Activated T-cell treated with anti-CD3 and anti-CD28 coated beads, Interleukin-2, amount 50 U/mL, for 24 hours (primary cell): ENCODE data around the gene CIRBP.
A peak's percentile ranks its signal among the peaks of the same experiment; 100 is the strongest.

Experiments used
- DNase-seq: peaks from one replicate; pipeline ENCODE4 v3.0.0-alpha.2; 2020
- H3K27ac Mint-ChIP-seq: 2 replicates; pipeline ENCODE4 v1.8.0; 2020; ENCODE audit warnings: mild to moderate bottlenecking, mixed read lengths
- H3K27me3 Mint-ChIP-seq: 2 replicates; pipeline ENCODE4 v1.8.0; 2020; ENCODE audit warnings: mixed read lengths
- H3K36me3 Mint-ChIP-seq: 2 replicates; pipeline ENCODE4 v1.8.0; 2020; ENCODE audit warnings: low read depth, mixed read lengths
- H3K4me1 Mint-ChIP-seq: 2 replicates; pipeline ENCODE4 v1.8.0; 2020; ENCODE audit warnings: low read depth, mixed read lengths
- H3K4me3 Mint-ChIP-seq: 2 replicates; pipeline ENCODE4 v1.8.0; 2020; ENCODE audit warnings: mild to moderate bottlenecking, moderate library complexity, mixed read lengths
- H3K9me3 Mint-ChIP-seq: 2 replicates; pipeline ENCODE4 v1.8.0; 2020; ENCODE audit warnings: mixed read lengths

CIRBP gene

DNA sequence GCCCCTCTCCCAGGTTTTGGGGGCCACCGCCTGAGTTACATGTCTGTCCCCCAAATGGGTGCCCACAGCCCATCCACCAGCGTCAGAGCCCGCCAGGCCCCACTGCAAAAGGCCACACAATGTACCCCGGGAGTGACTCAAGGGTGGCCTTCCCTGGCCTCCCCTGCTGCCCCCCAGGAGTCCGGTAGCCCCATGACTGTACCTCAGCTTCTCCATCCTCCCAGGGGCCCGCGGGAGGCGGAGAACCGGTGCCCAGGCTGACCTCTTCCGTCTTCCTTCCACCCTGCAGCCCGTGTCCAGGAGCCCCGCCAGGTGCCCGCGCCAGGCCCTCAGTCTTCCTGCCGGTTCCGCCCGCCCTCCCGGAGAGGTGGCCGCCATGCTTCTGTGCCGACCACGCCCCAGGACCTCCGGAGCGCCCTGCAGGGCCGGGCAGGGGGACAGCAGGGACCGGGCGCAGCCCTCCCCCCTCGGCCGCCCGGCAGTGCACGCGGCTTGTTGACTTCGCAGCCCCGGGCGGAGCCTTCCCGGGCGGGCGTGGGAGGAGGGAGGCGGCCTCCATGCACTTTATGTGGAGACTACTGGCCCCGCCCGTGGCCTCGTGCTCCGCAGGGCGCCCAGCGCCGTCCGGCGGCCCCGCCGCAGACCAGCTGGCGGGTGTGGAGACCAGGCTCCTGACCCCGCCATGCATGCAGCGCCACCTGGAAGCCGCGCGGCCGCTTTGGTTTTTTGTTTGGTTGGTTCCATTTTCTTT is 41.7 kb upstream of the CIRBP start:
- Mint-ChIP-seq H3K27me3 (no peaks in the 10 kb centered on the region), H3K4me1 (peaks cover 3% of the 10 kb centered on the region), H3K9me3 (no peaks in the 10 kb centered on the region), H3K27ac (no peak overlapping the region), H3K36me3 (peaks cover 18% of the 10 kb centered on the region), H3K4me3 (no peak overlapping the region)
- DNase-seq = no peak

DNA sequence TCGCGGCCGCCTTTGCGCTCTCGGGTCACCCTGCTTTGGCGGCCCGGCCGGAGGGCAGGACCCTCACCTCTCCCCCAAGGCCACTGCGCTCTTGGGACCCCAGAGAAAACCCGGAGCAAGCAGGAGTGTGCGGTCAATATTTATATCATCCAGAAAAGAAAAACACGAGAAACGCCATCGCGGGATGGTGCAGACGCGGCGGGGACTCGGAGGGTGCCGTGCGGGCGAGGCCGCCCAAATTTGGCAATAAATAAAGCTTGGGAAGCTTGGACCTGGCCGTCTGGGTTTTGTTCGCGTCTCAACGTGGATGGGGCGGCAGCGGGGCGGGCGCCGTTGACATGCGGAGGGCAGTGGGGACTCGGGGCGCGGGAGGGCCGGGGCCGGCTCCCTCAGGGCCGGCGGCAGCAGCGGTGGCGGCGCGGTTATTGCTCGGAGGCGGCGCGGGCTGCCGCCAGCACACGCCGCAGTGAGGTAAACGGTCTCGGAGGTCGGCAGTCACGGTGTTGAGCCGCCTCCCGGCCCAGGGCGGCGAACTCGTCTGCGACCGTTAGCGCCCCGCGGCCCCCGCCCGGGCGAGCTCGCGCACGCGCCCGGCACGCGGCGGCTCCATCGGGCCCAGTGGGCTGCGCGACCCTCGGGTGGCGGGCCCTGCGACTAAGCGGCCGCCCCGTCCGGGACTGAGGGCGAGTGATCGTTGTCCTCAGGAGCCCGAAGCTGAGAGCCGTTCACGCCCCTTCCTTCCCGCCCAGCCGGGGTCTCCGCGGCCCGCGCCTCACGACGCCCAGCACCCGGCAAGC is 40.8 kb upstream of the CIRBP start:
- Mint-ChIP-seq H3K4me3 (no peak overlapping the region), H3K27me3 (no peaks in the 10 kb centered on the region), H3K27ac (no peak overlapping the region), H3K36me3 (peaks cover 13% of the 10 kb centered on the region), H3K4me1 (peaks cover 3% of the 10 kb centered on the region), H3K9me3 (no peaks in the 10 kb centered on the region)
- DNase-seq = no peak

DNA sequence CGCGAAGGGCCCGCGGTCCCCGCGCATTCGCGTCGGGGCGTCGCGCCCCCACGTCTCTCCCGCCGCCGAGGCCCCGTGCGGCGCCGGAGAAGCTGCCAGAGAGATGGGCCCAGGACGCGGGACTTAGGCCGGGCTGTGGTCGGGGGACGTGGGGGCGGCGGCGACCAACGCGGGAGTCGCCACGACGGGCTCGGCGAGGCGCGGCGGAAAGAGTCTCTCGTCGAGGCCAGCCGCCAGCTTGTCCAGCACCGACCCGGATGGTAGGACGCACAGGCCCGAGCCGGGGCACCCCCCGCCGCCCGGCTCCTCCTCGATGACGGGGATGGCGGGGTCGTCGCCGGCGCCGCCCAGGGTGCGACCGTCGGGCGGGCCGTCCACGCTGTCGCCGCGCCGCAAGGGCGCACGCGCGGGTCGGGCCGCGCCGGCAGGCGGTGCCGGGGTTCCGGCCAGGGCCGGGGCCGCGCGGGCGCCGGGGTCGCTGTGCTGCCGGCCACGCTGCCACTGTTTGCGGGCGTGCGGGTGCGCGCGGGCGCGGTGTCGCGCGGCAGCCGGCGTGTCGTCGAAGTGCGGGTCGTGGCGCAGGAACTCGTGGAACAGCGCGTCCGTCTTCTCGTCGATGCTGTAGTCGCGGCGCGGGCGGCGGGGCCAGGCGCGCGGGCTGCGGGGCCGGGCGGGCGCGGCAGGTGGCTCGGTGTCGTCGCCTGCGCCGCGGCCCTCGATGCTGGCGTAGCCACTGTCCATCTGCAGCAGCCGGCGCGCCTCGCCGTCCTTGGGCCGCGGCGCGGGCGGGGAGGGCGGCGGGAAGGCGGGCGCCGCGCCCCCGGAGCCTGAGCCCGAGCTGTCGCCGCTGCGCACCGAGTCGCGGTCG is 39.8 kb upstream of the CIRBP start:
- no peaks in the 10 kb centered on the region for H3K9me3 Mint-ChIP-seq
- peaks cover 3% of the 10 kb centered on the region for H3K4me1 Mint-ChIP-seq
- H3K27me3 Mint-ChIP-seq = no peaks in the 10 kb centered on the region
- no peak overlapping the region for H3K4me3 Mint-ChIP-seq
- H3K27ac Mint-ChIP-seq = no peak overlapping the region
- peaks cover 9% of the 10 kb centered on the region for H3K36me3 Mint-ChIP-seq
- DNase-seq = no peak

DNA sequence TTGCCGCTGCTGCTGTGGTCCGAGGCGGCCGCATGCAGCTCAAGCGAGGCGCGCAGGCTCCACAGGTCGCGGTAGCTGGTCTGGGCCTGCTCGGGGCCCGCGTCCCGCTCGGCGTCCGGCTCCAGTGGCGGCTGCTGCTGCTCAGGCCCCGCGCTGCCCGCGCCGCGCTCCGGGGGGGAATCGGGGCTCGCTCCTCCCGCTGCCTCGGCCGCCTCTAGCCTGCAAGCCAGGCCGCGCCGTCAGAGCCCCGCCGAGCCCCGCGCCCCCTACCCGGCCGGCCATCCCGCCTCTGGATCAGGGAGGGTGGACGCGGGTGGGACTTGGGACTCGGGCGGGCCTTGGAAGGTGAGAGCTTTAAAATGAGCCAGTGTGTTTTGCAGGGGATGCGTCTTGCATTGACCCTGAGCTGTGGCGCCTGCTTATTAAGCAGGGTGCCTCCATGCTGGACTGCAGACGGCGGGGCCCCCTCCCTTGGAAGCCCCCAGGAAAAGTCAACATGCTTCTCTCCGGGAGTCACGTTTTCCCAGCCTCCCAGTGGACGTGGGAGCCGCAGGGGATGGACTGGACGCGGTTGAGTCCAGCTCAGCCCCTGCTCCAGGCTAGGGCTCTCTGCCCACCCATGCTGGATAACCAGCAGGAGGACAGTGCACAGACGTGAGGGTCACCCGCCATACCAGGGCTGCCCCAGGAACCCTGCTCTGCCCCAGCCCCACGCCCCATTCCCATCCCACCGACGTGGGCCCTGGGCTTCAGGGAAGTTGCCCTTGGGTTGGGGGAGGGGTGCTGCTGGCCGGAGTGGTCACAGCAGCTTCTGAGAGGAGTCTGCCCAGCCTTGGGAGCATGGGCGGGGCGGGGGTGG is 39.0 kb upstream of the CIRBP start:
- no peaks in the 10 kb centered on the region for H3K9me3 Mint-ChIP-seq
- no peak overlapping the region for H3K27ac Mint-ChIP-seq
- DNase-seq = no peak
- no peak overlapping the region for H3K4me3 Mint-ChIP-seq
- peaks cover 3% of the 10 kb centered on the region for H3K4me1 Mint-ChIP-seq
- peaks cover 9% of the 10 kb centered on the region for H3K36me3 Mint-ChIP-seq
- no peaks in the 10 kb centered on the region for H3K27me3 Mint-ChIP-seq

DNA sequence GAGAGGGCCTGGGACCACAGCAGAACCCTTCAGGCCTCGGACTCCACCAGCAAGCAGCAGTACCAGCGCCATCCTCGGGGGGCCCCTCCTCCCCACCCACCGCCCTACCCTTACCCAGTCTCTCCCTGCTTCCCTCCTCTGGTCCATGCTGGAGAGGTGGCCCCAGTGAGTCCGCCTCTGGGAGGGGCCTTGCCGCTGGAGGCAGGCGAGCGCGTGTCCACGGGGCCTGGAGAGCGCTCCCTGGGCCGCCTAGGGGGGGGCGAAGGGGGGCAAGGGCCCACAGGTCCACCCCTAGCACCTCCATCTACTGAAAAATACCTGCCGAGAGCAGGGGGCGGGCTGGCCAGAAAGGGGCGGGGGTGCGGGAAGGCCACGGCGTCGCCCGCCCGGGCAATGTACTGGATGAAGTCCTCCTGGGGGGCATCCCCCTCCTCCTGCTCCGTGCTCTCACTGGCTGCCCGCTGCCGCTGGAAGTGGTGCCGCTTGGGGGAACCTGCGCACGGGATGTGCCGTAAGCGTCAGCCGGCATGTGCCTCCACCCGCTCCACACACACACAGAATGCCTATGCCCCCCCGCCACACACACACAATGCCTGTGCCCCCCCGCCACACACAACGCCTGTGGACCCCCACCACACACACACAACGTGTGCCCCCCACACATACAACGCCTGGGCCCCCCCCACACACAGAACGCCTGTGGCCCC is 38.2 kb upstream of the CIRBP start:
- DNase-seq = no peak
- H3K27me3 Mint-ChIP-seq = no peaks in the 10 kb centered on the region
- no peak overlapping the region for H3K27ac Mint-ChIP-seq
- peaks cover 9% of the 10 kb centered on the region for H3K36me3 Mint-ChIP-seq
- peaks cover 3% of the 10 kb centered on the region for H3K4me1 Mint-ChIP-seq
- no peak overlapping the region for H3K4me3 Mint-ChIP-seq
- no peaks in the 10 kb centered on the region for H3K9me3 Mint-ChIP-seq

DNA sequence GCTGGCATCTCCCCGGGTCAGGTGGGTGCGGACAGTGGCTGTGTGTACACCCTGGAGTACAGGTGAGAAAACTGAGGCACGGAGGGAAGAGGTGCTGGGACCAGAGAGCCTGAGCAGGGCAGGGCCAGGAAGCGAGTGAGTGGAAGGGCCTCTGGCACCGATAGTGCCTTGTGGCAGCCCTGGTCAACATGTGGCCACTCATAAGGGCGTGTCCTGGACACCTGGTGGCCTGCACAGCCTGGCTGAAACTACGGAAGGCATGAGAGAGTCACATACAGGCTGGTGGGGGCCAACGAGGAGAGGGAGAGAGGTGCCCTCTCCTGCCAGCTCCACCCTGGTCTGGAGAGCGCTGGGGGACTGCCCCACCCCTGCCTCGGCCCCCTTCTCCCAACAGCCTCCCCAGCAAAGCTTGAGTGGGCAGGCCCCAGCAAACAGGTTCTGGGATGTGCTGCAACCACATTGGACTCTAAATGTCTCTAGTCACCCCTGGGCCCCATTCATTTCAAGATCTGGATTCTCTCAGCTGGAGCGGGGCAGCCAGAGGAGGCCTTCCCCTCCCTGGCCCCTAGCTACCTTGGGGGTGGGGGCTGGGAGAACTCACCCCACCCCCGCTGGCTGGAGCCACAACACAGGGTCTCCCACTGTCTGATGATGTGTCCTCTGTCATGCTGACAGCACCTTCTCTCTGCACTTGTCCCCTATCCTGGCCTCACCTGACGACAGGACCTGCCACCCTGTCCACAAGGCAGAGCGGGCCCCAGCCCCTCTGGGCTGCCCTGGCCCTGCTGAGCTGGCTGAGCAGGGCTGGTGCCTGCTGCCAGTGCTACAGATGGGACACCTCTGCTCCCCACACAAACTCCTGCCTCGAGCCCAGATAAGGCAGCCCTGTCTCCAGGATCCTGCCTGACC is 37.1 kb upstream of the CIRBP start:
- Mint-ChIP-seq H3K4me1 (peaks cover 3% of the 10 kb centered on the region), H3K9me3 (no peaks in the 10 kb centered on the region), H3K4me3 (no peak overlapping the region), H3K36me3 (peaks cover 8% of the 10 kb centered on the region), H3K27ac (peak overlapping the region; percentile 61), H3K27me3 (no peaks in the 10 kb centered on the region)
- DNase-seq = no peak

- peaks cover 3% of the 10 kb centered on the region for H3K4me1 Mint-ChIP-seq
- H3K36me3 Mint-ChIP-seq = peaks cover 4% of the 10 kb centered on the region
- no peak overlapping the region for H3K4me3 Mint-ChIP-seq
- no peak for DNase-seq
- no peaks in the 10 kb centered on the region for H3K27me3 Mint-ChIP-seq
- H3K27ac Mint-ChIP-seq = no peak overlapping the region
- H3K9me3 Mint-ChIP-seq = no peaks in the 10 kb centered on the region
Measured at GRCh38 chr19:1232652-1233072, 36.5 kb upstream of the CIRBP start.

- Mint-ChIP-seq H3K27ac (no peak overlapping the region), H3K27me3 (peaks cover under 1% of the 10 kb centered on the region), H3K4me1 (peaks cover 4% of the 10 kb centered on the region), H3K9me3 (no peaks in the 10 kb centered on the region), H3K4me3 (no peak overlapping the region), H3K36me3 (peaks cover 1% of the 10 kb centered on the region)
- no peak for DNase-seq
Measured at GRCh38 chr19:1233115-1233667, 35.9 kb upstream of the CIRBP start.

DNA sequence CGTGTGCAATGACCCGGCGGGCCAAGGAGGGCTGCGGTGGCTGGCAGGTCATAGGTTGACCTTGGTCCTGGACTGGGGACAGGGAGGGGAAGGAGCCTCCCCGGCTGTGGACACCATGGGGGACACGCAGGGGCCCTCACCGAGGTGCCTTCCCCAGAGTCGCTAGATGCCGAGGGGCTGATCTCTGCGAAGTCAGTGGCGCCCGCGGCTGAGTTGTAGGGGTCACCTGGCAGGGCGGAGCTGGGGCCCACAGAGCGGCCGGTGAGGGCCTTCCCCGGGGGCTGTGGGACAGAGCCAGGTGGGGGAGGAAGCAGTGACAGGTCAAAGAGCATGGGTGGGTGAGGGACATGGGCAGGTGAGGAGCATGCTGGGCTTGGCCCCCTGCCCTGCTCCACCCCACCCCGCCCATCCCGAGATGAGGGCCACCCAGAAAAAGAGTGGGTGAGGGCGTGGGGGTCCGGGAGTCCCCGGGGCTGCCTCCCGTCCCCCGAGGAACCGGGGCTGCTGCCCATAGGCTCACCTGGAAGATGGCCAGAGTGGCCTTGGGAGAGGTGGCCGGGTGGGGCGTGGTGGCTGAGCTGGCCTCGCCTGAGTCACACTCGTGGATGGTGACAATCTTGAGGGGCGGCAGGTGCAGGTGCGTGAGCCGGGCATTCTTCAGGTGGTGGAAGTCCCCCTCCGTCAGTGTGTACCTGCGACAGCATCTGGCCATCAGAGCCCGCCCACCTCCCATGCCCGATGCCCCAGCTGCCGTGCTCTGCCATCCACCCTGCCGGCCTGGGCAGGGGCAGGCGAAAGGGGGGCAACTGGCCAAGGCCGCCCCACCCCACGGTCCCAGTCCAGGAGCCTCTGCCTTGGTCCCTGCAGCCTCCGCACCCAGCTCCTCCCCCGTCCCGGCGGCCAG is 34.8 kb upstream of the CIRBP start:
- no peaks in the 10 kb centered on the region for H3K36me3 Mint-ChIP-seq
- peaks cover 12% of the 10 kb centered on the region for H3K27me3 Mint-ChIP-seq
- no peak overlapping the region for H3K4me3 Mint-ChIP-seq
- no peak overlapping the region for H3K27ac Mint-ChIP-seq
- no peaks in the 10 kb centered on the region for H3K9me3 Mint-ChIP-seq
- DNase-seq = no peak
- peaks cover 15% of the 10 kb centered on the region for H3K4me1 Mint-ChIP-seq

GRCh38 chr19:1234955-1235380 is 34.2 kb upstream of the CIRBP start:
- Mint-ChIP-seq H3K27ac (no peak overlapping the region), H3K4me1 (peaks cover 21% of the 10 kb centered on the region), H3K4me3 (no peak overlapping the region), H3K27me3 (peaks cover 14% of the 10 kb centered on the region), H3K9me3 (no peaks in the 10 kb centered on the region), H3K36me3 (no peaks in the 10 kb centered on the region)
- DNase-seq = no peak

GRCh38 chr19:1235625-1236538 is 33.2 kb upstream of the CIRBP start:
- H3K27ac Mint-ChIP-seq = no peak overlapping the region
- H3K36me3 Mint-ChIP-seq = no peaks in the 10 kb centered on the region
- no peak for DNase-seq
- H3K27me3 Mint-ChIP-seq = peaks cover 14% of the 10 kb centered on the region
- no peaks in the 10 kb centered on the region for H3K9me3 Mint-ChIP-seq
- H3K4me3 Mint-ChIP-seq = no peak overlapping the region
- H3K4me1 Mint-ChIP-seq = peaks cover 26% of the 10 kb centered on the region
